Caco-2 (cell line): ENCODE measurements around the gene SARNP. TPM values are rescaled to one million over a fixed set of nuclear protein-coding genes. Genes with fewer than 3 reads are reported as not detected.

ENCODE experiments used
- BruUV-seq: library from RNA; stranded (reverse); fragments of 400-500 nt; replicated peaks from 2 replicates; lab custom pipeline; 2021; lab: Mats Ljungman, UMichigan
- CTCF ChIA-PET: fragments of 300-600 bp; sonication (Branson Sonifier 250); formaldehyde crosslinking; loops from one replicate; lab custom pipeline; 2022; ENCODE audit warnings: antibody characterized with exemption; lab: Charles Lee
- POLR2A ChIA-PET: fragments of 300-600 bp; sonication (Branson Sonifier 250); formaldehyde crosslinking; loops from one replicate; lab custom pipeline; 2022; ENCODE audit warnings: antibody characterized with exemption; lab: Charles Lee
- DNase-seq, 2 experiments: peaks; one replicate each; pipeline versions ENCODE4 v3.0.0 to v3.0.0-alpha.2; 2020 to 2022
- H3K27me3 ChIP-seq: replicated peaks from 2 replicates; pipeline ENCODE4 v1.6.0; 2011; ENCODE audit warnings: low read length; ENCODE audit not compliant: control insufficient read depth, insufficient read depth
- H3K36me3 ChIP-seq: 2 replicates; pipeline ENCODE4 v1.5.1; 2011; ENCODE audit warnings: low read length; ENCODE audit not compliant: control insufficient read depth, insufficient read depth
- H3K4me1 ChIP-seq: fragments of 250-450 bp; sonication (Bioruptor Pico); 2 replicates; pipeline ENCODE4 v1.5.1; 2020; ENCODE audit warnings: mild to moderate bottlenecking
- H3K4me3 ChIP-seq: 2 replicates; pipeline ENCODE4 v1.5.1; 2011; ENCODE audit warnings: low read depth, mild to moderate bottlenecking, control low read depth, low read length
- H3K9me3 ChIP-seq: fragments of 250-450 bp; sonication (Bioruptor Pico); 2 replicates; pipeline ENCODE4 v1.5.1; 2020; ENCODE audit warnings: mild to moderate bottlenecking, moderate library complexity
- H3K27ac Mint-ChIP-seq: one replicate; pipeline ENCODE4 v1.8.0; 2022; ENCODE audit warnings: mixed read lengths; ENCODE audit not compliant: unreplicated experiment
- H3K27me3 Mint-ChIP-seq: one replicate; pipeline ENCODE4 v1.8.0; 2022; ENCODE audit warnings: mixed read lengths; ENCODE audit not compliant: insufficient read depth, unreplicated experiment
- H3K36me3 Mint-ChIP-seq: one replicate; pipeline ENCODE4 v1.8.0; 2022; ENCODE audit warnings: mild to moderate bottlenecking, mixed read lengths; ENCODE audit not compliant: insufficient read depth, unreplicated experiment
- H3K4me1 Mint-ChIP-seq: one replicate; pipeline ENCODE4 v1.8.0; 2022; ENCODE audit warnings: low read depth, mixed read lengths; ENCODE audit not compliant: unreplicated experiment
- H3K4me3 Mint-ChIP-seq: one replicate; pipeline ENCODE4 v1.8.0; 2022; ENCODE audit warnings: mild to moderate bottlenecking, moderate library complexity, mixed read lengths; ENCODE audit not compliant: unreplicated experiment
- H3K9me3 Mint-ChIP-seq: one replicate; pipeline ENCODE4 v1.8.0; 2022; ENCODE audit warnings: mixed read lengths; ENCODE audit not compliant: unreplicated experiment
- intact Hi-C: fragments of 100-400 bp; cut with micrococcal nuclease; formaldehyde crosslinking; loops from one replicate; pipeline ENCODE4 v1.10.0; 2022; ENCODE audit not compliant: unreplicated experiment
- total RNA-seq: library from RNA; stranded (reverse); gene quantifications from 2 replicates; pipeline ENCODE4 v1.2.3, GENCODE V29; 2022
- TF ChIP-seq, protein P1 (sequence below), 2 experiments: fragments of 200-600 bp in 1 of 2; IDR thresholded peaks; 1 replicate in 1 of 2; 2 replicates in 1 of 2; pipeline versions ENCODE4 v1.5.1 to v1.8.0; 2011 to 2022; ENCODE audit warnings: antibody characterized with exemption in 1 of 2, control low read depth in 1 of 2, inconsistent platforms in 1 of 2, low read depth in 1 of 2, low read length in 1 of 2, mild to moderate bottlenecking in 1 of 2, moderate library complexity in 1 of 2; ENCODE audit not compliant: insufficient read depth in 1 of 2, severe bottlenecking in 1 of 2, unreplicated experiment in 1 of 2

Gene SARNP
- total RNA-seq, 1 experiment from 2014 or later = 77.6 TPM

DNA sequence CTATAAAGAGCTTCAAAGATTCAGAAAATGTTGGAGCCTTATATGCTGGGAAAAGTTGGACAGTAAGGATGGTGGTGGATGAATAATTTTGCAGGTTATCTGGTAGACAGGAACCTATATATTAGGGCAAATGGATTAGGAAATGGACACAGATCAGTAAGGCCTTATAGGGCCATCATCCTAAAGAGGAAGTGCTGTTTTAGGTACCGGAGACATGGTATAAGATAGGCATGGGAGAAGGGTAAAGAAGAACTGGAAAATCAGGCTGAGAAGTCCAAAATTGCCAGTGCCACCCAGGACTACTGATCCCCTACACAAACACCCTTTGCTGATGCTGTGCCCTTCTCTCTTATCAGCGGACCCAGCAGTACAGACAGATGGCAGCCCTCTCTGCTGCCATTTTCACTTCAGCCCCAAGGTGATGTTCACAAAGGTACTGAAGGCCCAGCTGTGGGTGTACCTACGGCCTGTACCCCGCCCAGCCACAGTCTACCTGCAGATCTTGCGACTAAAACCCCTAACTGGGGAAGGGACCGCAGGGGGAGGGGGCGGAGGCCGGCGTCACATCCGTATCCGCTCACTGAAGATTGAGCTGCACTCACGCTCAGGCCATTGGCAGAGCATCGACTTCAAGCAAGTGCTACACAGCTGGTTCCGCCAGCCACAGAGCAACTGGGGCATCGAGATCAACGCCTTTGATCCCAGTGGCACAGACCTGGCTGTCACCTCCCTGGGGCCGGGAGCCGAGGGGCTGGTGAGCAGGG is 69.1 kb downstream of the SARNP start:
- Mint-ChIP-seq H3K9me3 (no peaks in the 10 kb centered on the region), H3K36me3 (peaks cover 33% of the 10 kb centered on the region), H3K4me1 (peaks cover 9% of the 10 kb centered on the region), H3K4me3 (no peak overlapping the region), H3K27me3 (no peaks in the 10 kb centered on the region), H3K27ac (no peak overlapping the region)
- peaks cover 2% of the 10 kb centered on the region for H3K36me3 ChIP-seq
- ChIA-PET CTCF (interaction anchor here (1.4 to 2.0 kb wide), 2 partner anchors 10 to 11 kb away, joined by 4 to 6 read pairs; no protein-coding TSS in a partner anchor), POLR2A (no interaction called here)
- TF ChIP-seq, protein P1, sequence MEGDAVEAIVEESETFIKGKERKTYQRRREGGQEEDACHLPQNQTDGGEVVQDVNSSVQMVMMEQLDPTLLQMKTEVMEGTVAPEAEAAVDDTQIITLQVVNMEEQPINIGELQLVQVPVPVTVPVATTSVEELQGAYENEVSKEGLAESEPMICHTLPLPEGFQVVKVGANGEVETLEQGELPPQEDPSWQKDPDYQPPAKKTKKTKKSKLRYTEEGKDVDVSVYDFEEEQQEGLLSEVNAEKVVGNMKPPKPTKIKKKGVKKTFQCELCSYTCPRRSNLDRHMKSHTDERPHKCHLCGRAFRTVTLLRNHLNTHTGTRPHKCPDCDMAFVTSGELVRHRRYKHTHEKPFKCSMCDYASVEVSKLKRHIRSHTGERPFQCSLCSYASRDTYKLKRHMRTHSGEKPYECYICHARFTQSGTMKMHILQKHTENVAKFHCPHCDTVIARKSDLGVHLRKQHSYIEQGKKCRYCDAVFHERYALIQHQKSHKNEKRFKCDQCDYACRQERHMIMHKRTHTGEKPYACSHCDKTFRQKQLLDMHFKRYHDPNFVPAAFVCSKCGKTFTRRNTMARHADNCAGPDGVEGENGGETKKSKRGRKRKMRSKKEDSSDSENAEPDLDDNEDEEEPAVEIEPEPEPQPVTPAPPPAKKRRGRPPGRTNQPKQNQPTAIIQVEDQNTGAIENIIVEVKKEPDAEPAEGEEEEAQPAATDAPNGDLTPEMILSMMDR (IDR thresholded peaks at IDR 0.05; ENCODE audit: insufficient read depth in 1 of 2, low read depth in 1 of 2, low read length in 1 of 2, severe bottlenecking in 1 of 2, unreplicated experiment in 1 of 2) = no peak
- BruUV-seq = no TSS peak
- H3K4me1 ChIP-seq = peaks cover 11% of the 10 kb centered on the region
- DNase-seq = no peak
- H3K27me3 ChIP-seq = no peaks in the 10 kb centered on the region
- intact Hi-C loops = loop anchor here (10.0 kb wide), 1 partner anchor 366 kb away; the partner anchor contains the start of genes RPL41 and ZC3H10
- no peaks in the 10 kb centered on the region for H3K9me3 ChIP-seq
- H3K4me3 ChIP-seq = no peak overlapping the region

DNA sequence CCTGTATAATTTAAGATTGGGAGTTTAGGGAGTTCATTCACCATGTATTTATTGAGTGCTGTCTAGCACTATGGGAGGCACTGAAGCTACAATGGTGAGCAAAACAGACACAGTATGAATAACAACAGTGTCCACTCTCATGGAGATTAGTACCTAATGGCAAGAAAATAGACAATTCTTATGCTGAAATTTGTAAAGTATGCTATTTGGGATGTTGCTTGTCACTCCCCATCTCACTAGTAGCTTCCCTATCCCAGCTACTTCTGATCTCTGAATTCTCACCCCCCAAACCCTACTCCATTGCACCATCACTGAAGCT is 70.7 kb downstream of the SARNP start:
- Histone ChIP-seq H3K27me3 (no peaks in the 10 kb centered on the region), H3K9me3 (no peaks in the 10 kb centered on the region), H3K4me1 (peaks cover 14% of the 10 kb centered on the region), H3K4me3 (no peak overlapping the region), H3K36me3 (peaks cover 2% of the 10 kb centered on the region; the same call in 1 of the 2 replicates)
- Mint-ChIP-seq H3K27me3 (no peaks in the 10 kb centered on the region), H3K4me3 (no peak overlapping the region), H3K4me1 (peaks cover 20% of the 10 kb centered on the region), H3K27ac (no peak overlapping the region), H3K36me3 (peaks cover 22% of the 10 kb centered on the region), H3K9me3 (no peaks in the 10 kb centered on the region)
- TF ChIP-seq, protein P1 (IDR thresholded peaks at IDR 0.05; ENCODE audit: insufficient read depth in 1 of 2, low read depth in 1 of 2, low read length in 1 of 2, severe bottlenecking in 1 of 2, unreplicated experiment in 1 of 2) = no peak
- DNase-seq = no peak
- intact Hi-C loops = loop anchor here (10.0 kb wide), 1 partner anchor 368 kb away; the partner anchor contains the start of genes RPL41 and ZC3H10
- CTCF ChIA-PET = interaction anchor here (2.0 kb wide), 1 partner anchor 8 kb away, joined by 6 read pairs; no protein-coding TSS in a partner anchor
- POLR2A ChIA-PET = no interaction called here
- BruUV-seq = no TSS peak

DNA sequence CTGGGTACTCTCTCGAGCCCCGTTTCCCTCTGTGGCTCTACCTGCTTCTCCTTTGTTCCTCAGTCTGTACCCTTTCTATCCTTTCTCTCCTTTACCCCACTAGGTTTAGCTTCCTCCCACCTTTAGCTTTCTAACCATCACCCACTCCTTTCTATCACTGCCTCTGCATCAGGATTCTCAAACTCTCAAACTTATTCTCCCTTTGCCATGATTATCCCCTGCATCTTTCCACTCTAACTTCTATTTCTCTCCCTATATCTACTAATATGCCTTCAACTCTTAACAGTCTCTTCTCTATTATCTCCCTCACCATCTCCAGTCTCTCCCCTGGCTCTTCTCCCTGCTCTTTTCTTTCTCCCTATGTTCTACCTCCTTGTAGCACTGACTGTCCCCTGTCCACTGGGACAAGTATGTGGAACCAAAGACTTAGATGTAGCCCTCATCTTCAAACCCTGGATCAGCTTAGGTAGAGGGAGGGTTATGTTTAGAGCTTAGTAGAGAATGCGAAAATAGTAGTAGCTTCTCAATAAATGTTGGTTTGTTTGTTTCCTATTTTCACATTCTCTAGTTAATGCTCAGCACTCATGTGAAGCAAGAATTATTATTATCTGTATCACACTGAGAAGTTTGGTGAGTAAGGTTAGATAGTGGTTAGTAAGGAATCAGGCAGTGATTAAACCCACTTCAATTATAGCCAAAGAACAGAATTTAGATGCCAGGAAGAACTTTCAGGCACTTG is 71.2 kb downstream of the SARNP start:
- H3K4me3 ChIP-seq = no peak overlapping the region
- intact Hi-C loops = loop anchor here (10.0 kb wide), 1 partner anchor 368 kb away; the partner anchor contains the start of genes RPL41 and ZC3H10
- ChIA-PET POLR2A (no interaction called here), CTCF (interaction anchor here (2.0 kb wide), 1 partner anchor 8 kb away, joined by 6 read pairs; no protein-coding TSS in a partner anchor)
- H3K36me3 Mint-ChIP-seq = peaks cover 22% of the 10 kb centered on the region
- H3K4me3 Mint-ChIP-seq = peak overlapping the region; percentile 43
- H3K4me1 Mint-ChIP-seq = peaks cover 21% of the 10 kb centered on the region
- no peak for DNase-seq
- no TSS peak for BruUV-seq
- no peaks in the 10 kb centered on the region for H3K9me3 Mint-ChIP-seq
- H3K4me1 ChIP-seq = peaks cover 14% of the 10 kb centered on the region
- peaks cover 2% of the 10 kb centered on the region; the same call in 1 of the 2 replicates for H3K36me3 ChIP-seq
- no peaks in the 10 kb centered on the region for H3K27me3 ChIP-seq
- H3K27me3 Mint-ChIP-seq = no peaks in the 10 kb centered on the region
- H3K9me3 ChIP-seq = no peaks in the 10 kb centered on the region
- H3K27ac Mint-ChIP-seq = peak overlapping the region; percentile 33
- TF ChIP-seq, protein P1 (IDR thresholded peaks at IDR 0.05; ENCODE audit: insufficient read depth in 1 of 2, low read depth in 1 of 2, low read length in 1 of 2, severe bottlenecking in 1 of 2, unreplicated experiment in 1 of 2) = no peak
